LNCAP (cell line): ENCODE measurements around the gene HAND2.

Source experiments
- CTCF ChIP-seq: fragments of 450-650 bp; IDR thresholded peaks from 2 replicates; pipeline ENCODE4 v1.5.1; 2017; ENCODE audit warnings: mild to moderate bottlenecking

The HAND2 gene

DNA sequence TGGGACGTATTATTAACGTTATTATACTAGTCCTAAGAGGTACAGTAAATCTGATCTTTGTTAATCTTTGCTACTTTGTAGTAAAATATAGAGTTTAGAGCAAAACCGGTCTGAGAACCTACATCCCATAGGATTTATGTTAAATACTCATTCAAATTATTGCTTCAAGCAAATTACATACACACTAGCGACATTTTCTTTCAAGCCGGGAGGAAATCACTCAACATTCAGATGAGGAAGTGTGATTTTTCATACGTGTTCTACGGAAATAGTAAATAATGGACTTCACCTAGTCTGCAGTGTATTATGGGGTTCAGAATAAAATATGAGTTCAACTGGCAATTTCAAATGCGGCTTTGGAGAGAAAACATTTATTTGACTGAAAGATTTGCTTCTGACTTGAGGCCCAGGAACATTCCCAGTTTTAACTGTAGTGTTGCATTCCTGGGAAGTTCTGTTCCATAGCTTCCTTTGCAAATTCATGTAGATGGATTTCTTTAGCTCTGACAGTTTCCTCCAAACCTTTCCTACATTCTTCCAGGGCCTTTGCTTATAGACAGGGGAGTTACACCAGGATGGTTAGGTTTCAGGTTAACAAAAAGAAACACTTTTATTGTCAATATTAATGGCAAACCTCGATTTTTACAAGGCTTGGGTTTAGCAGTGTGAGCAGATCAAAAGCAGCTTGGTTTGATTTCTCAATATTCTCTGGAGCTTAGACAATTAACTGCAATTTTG lies 5.3 kb upstream of the HAND2 start:
- no peak for TF ChIP-seq CTCF

GRCh38 chr4:173534434-173534833 lies 4.4 kb upstream of the HAND2 start:
- no peak for TF ChIP-seq CTCF

GRCh38 chr4:173532725-173533511 lies 2.9 kb upstream of the HAND2 start:
- no peak for TF ChIP-seq CTCF

- no peak for TF ChIP-seq CTCF
These were observed 1.3 kb upstream of the HAND2 start for GRCh38 chr4:173531086-173531965.

GRCh38 chr4:173530326-173531085 lies 477 bp upstream of the HAND2 start:
- TF ChIP-seq CTCF = no peak

- no peak for TF ChIP-seq CTCF
These were observed 1.4 kb downstream of the HAND2 start for GRCh38 chr4:173528378-173529321.
